ENCODE measurements around the gene ENAM. TPM values are rescaled to one million over a fixed set of nuclear protein-coding genes. Genes with fewer than 3 reads are reported as not detected.

Gene ENAM
- total RNA-seq, 1 experiment from 2014 or later, result not detected

DNA sequence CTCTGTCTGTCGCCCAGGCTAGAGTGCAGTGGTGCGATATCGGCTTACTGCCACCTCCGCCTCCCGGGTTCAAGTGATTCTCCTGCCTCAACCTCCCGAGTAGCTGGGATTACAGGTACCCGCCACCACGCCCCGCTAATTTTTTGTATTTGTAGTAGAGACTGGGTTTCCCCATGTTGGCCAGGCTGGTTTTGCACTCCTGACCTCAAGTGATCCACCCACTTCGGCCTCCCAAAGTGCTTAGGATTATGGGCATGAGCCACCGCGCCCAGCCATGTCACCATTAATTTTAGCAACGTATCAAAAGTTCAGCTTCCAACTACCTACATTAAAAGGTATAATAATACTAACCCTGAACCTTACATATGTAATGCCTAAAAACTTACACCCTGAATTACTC is 58.8 kb downstream of the ENAM start:
- DNase-seq (ENCODE audit: unreplicated experiment), result peak; percentile 9
- intact Hi-C loops (cut with micrococcal nuclease), result loop anchor here (5.0 kb wide), 2 partner anchors 35 to 305 kb away; partner anchors contain the start of gene DCK
- CTCF ChIA-PET, result interaction anchor here (0.6 to 3.7 kb wide), 16 partner anchors 10 to 820 kb away, joined by 3 to 26 read pairs (median 4); no protein-coding TSS in a partner anchor
- Mint-ChIP-seq H3K9me3 (ENCODE audit: unreplicated experiment) (no peaks in the 10 kb centered on the region), H3K27me3 (ENCODE audit: insufficient read depth, unreplicated experiment) (no peaks in the 10 kb centered on the region), H3K4me3 (ENCODE audit: unreplicated experiment) (peak overlapping the region; percentile 98), H3K36me3 (ENCODE audit: insufficient read depth, unreplicated experiment) (peaks cover 38% of the 10 kb centered on the region), H3K27ac (ENCODE audit: low read depth, unreplicated experiment) (peak overlapping the region; percentile 96), H3K4me1 (ENCODE audit: insufficient read depth, unreplicated experiment) (peaks cover 19% of the 10 kb centered on the region)
- POLR2A ChIA-PET, result interaction anchor here (0.6 to 7.8 kb wide), 9 partner anchors 10 to 306 kb away, joined by 3 to 278 read pairs (median 5); partner anchors contain the start of gene DCK
- BruUV-seq (replicated peaks), result no TSS peak
- TF ChIP-seq, protein P1, sequence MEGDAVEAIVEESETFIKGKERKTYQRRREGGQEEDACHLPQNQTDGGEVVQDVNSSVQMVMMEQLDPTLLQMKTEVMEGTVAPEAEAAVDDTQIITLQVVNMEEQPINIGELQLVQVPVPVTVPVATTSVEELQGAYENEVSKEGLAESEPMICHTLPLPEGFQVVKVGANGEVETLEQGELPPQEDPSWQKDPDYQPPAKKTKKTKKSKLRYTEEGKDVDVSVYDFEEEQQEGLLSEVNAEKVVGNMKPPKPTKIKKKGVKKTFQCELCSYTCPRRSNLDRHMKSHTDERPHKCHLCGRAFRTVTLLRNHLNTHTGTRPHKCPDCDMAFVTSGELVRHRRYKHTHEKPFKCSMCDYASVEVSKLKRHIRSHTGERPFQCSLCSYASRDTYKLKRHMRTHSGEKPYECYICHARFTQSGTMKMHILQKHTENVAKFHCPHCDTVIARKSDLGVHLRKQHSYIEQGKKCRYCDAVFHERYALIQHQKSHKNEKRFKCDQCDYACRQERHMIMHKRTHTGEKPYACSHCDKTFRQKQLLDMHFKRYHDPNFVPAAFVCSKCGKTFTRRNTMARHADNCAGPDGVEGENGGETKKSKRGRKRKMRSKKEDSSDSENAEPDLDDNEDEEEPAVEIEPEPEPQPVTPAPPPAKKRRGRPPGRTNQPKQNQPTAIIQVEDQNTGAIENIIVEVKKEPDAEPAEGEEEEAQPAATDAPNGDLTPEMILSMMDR (IDR thresholded peaks at IDR 0.05; ENCODE audit: unreplicated experiment), result no peak

DNA sequence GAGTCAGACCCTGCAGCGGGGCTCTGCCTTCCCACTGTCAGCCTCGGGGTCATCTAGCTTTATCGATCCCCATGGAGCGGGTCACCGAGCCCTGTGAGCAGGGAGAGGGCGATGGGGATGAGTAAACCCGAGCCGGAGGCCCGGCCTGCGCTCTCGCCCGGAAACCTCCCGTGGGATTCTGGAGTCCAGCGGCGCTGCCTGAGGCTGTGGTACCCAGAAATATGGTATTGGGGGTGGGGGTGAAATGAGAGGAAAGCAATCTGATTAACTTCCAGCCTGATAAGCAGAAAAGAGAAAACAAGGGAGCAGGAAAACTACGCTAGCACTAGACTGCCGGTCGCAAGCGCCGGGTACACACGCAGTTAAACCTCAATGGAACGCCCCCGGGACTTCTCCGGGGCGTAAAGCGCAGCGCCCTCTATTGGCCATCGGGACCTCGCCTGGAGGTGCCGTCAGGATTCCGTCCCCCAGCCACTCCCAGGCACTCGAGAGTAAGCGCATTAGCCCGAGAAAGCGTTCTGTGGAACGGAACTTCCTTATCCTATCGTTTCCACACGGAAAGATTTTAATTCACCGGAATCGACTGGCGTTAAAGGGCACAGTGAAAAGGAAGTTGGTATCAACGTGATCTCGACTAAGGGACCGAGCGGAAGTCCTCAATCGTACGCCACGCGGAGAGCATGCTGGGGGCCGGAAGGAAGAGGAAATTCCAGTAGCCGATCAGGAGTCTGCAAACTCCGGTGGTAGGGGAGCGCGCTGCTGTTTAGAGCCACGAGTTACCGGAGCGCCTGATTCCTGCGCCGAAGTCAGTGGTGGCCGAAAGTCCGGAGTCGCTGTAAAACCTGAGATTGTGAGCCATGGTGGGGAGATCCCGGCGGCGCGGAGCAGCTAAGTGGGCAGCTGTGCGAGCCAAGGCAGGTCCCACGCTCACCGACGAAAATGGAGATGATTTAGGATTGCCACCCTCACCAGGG is 59.6 kb downstream of the ENAM start, which contains the start of gene UTP3:
Gene UTP3 (plus strand): TSS at position 712 of the 974 bp plus-strand sequence. CDS start 146 bp downstream, at position 858.
- Mint-ChIP-seq H3K27me3 (ENCODE audit: insufficient read depth, unreplicated experiment) (no peaks in the 10 kb centered on the region), H3K4me3 (ENCODE audit: unreplicated experiment) (peak within 1 kb of the TSS; percentile 98), H3K9me3 (ENCODE audit: unreplicated experiment) (no peaks in the 10 kb centered on the region), H3K27ac (ENCODE audit: low read depth, unreplicated experiment) (peak within 1 kb of the TSS; percentile 96), H3K4me1 (ENCODE audit: insufficient read depth, unreplicated experiment) (peaks cover 19% of the 10 kb centered on the region), H3K36me3 (ENCODE audit: insufficient read depth, unreplicated experiment) (peaks cover 41% of the 10 kb centered on the region)
- intact Hi-C loops (cut with micrococcal nuclease), result loop anchor here (1.0 to 5.0 kb wide), 5 partner anchors 17 to 304 kb away; partner anchors contain the start of genes DCK and GRSF1
- TF ChIP-seq, protein P1 (IDR thresholded peaks at IDR 0.05; ENCODE audit: unreplicated experiment), result peak; percentile 92
- ChIA-PET POLR2A (interaction anchor here (0.7 to 7.8 kb wide), 14 partner anchors 9 to 572 kb away, joined by 3 to 278 read pairs (median 5); partner anchors contain the start of genes DCK, GRSF1, JCHAIN and MOB1B), CTCF (interaction anchor here (0.6 to 3.7 kb wide), 25 partner anchors 11 to 820 kb away, joined by 3 to 37 read pairs (median 4); partner anchors contain the start of gene DCK)
- DNase-seq (ENCODE audit: unreplicated experiment), result peak; percentile 98
- BruUV-seq (replicated peaks), result no TSS peak

DNA sequence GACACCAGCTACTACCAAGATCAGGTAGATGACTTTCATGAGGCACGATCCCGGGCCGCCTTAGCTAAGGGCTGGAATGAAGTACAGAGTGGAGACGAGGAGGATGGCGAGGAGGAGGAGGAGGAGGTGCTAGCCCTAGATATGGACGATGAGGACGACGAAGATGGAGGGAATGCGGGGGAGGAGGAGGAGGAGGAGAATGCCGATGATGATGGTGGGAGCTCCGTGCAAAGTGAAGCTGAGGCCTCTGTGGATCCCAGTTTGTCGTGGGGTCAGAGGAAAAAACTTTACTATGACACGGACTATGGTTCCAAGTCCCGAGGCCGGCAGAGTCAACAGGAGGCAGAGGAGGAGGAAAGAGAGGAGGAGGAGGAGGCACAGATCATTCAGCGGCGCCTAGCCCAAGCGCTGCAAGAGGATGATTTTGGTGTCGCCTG is 60.3 kb downstream of the ENAM start:
- Mint-ChIP-seq H3K4me1 (ENCODE audit: insufficient read depth, unreplicated experiment) (peaks cover 19% of the 10 kb centered on the region), H3K36me3 (ENCODE audit: insufficient read depth, unreplicated experiment) (peaks cover 46% of the 10 kb centered on the region), H3K27me3 (ENCODE audit: insufficient read depth, unreplicated experiment) (no peaks in the 10 kb centered on the region), H3K4me3 (ENCODE audit: unreplicated experiment) (peak overlapping the region; percentile 98), H3K9me3 (ENCODE audit: unreplicated experiment) (no peaks in the 10 kb centered on the region), H3K27ac (ENCODE audit: low read depth, unreplicated experiment) (peak overlapping the region; percentile 96)
- intact Hi-C loops (cut with micrococcal nuclease), result loop anchor here (1.0 to 5.0 kb wide), 5 partner anchors 16 to 303 kb away; partner anchors contain the start of genes DCK and GRSF1
- CTCF ChIA-PET, result interaction anchor here (0.7 to 3.7 kb wide), 14 partner anchors 12 to 708 kb away, joined by 3 to 37 read pairs (median 4); partner anchors contain the start of gene DCK
- no TSS peak for BruUV-seq (replicated peaks)
- POLR2A ChIA-PET, result interaction anchor here (0.9 to 7.8 kb wide), 13 partner anchors 8 to 571 kb away, joined by 3 to 278 read pairs (median 5); partner anchors contain the start of genes DCK, GRSF1, JCHAIN and MOB1B
- TF ChIP-seq, protein P1 (IDR thresholded peaks at IDR 0.05; ENCODE audit: unreplicated experiment), result no peak
- DNase-seq (ENCODE audit: unreplicated experiment), result no peak

All from MCF 10A (cell line).